H1 (cell line): ENCODE data around the gene ALDH3B1. TPM values are rescaled to one million over a fixed set of nuclear protein-coding genes. Genes with fewer than 3 reads are reported as not detected.

Source experiments
- ASH2L ChIP-seq: fragments of 200-600, 300-600 bp; sonication (generic); IDR thresholded peaks from one replicate; pipeline ENCODE4 v1.7.1; 2017; ENCODE audit warnings: low read length
- CBX5 ChIP-seq: fragments of 300-800, 300-1000 bp; sonication (generic); IDR thresholded peaks from 2 replicates; pipeline ENCODE4 v1.7.1; 2016; ENCODE audit warnings: antibody characterized with exemption, low read length, low read depth
- GABPA ChIP-seq: IDR thresholded peaks from 2 replicates; pipeline ENCODE4 v1.6.1; 2011; ENCODE audit warnings: mild to moderate bottlenecking, low read length, moderate library complexity, borderline replicate concordance; ENCODE audit not compliant: insufficient read depth
- KDM5A ChIP-seq: fragments of 200-600 bp; IDR thresholded peaks from 2 replicates; pipeline ENCODE4 v1.7.1; 2012; ENCODE audit warnings: mild to moderate bottlenecking, low read length, inconsistent platforms, mixed read lengths
- NRF1 ChIP-seq: IDR thresholded peaks from 2 replicates; pipeline ENCODE4 v1.6.1; 2011; ENCODE audit warnings: mild to moderate bottlenecking, low read depth, low read length, improper control_type of control experiment
- polyA plus RNA-seq, 7 experiments: library from polyadenylated mRNA; depleted of rRNA in 3 of 7; stranded (reverse) in 5 of 7; unstranded in 2 of 7; fragments of >200 nt in 5 of 7; fragments of 200-250 nt in 2 of 7; gene quantifications; 1 replicate in 5 of 7; 2 replicates in 1 of 7; 4 replicates in 1 of 7; pipeline versions ENCODE4 v1.2.1 to v1.2.3, GENCODE V29; 2011 to 2013; ENCODE audit warnings: missing spikeins in 2 of 7, mixed read lengths in 2 of 7
- total RNA-seq: library from RNA; stranded (reverse); fragmentation: NEBNext Ultra II Directional; extraction: Animal tissue kit (Norgen Biotek cat#: 25700); gene quantifications from 2 replicates; pipeline ENCODE4 v1.2.1, GENCODE V29; 2021
- TF ChIP-seq, protein P1 (sequence below): fragments of 300-600 bp; sonication (generic); IDR thresholded peaks from 2 replicates; pipeline ENCODE4 v1.7.1; 2012; ENCODE audit warnings: low read length, moderate library complexity, mild to moderate bottlenecking, inconsistent platforms; ENCODE audit not compliant: insufficient replicate concordance

Gene ALDH3B1
- total and polyA plus RNA-seq, 2 of the 8 experiments (the other 6 are each of a cell fraction or from before 2014, with no cell fraction given) = 0.32 to 0.47 TPM

DNA sequence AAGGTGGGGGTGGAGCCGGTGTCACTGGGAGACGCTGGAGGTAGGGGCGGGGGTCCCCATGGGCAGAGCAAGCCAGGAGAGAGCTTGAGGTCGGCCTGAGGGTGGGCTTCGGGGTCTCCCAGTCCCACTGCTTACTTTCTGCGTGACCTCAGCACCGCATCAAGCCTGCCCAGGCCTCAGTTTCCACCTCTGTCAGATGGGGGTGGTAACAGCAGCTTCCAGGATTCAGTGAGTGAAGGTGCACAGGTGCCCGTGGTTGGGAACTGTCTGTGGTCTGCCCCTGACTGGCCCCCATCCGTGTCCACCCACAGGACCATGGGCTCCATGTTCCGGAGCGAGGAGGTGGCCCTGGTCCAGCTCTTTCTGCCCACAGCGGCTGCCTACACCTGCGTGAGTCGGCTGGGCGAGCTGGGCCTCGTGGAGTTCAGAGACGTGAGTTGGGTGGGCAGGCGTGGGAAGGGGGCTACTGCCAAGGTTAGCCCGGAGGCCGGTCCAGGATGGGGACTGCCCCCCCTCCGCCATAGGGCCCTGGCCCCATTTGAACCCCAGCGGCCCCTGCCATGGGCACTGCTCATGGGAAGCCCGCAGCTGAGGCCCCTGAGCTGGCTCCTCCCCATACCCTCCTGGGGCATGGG is 30.9 kb downstream of the ALDH3B1 start (continued):
- TF ChIP-seq, protein P1, sequence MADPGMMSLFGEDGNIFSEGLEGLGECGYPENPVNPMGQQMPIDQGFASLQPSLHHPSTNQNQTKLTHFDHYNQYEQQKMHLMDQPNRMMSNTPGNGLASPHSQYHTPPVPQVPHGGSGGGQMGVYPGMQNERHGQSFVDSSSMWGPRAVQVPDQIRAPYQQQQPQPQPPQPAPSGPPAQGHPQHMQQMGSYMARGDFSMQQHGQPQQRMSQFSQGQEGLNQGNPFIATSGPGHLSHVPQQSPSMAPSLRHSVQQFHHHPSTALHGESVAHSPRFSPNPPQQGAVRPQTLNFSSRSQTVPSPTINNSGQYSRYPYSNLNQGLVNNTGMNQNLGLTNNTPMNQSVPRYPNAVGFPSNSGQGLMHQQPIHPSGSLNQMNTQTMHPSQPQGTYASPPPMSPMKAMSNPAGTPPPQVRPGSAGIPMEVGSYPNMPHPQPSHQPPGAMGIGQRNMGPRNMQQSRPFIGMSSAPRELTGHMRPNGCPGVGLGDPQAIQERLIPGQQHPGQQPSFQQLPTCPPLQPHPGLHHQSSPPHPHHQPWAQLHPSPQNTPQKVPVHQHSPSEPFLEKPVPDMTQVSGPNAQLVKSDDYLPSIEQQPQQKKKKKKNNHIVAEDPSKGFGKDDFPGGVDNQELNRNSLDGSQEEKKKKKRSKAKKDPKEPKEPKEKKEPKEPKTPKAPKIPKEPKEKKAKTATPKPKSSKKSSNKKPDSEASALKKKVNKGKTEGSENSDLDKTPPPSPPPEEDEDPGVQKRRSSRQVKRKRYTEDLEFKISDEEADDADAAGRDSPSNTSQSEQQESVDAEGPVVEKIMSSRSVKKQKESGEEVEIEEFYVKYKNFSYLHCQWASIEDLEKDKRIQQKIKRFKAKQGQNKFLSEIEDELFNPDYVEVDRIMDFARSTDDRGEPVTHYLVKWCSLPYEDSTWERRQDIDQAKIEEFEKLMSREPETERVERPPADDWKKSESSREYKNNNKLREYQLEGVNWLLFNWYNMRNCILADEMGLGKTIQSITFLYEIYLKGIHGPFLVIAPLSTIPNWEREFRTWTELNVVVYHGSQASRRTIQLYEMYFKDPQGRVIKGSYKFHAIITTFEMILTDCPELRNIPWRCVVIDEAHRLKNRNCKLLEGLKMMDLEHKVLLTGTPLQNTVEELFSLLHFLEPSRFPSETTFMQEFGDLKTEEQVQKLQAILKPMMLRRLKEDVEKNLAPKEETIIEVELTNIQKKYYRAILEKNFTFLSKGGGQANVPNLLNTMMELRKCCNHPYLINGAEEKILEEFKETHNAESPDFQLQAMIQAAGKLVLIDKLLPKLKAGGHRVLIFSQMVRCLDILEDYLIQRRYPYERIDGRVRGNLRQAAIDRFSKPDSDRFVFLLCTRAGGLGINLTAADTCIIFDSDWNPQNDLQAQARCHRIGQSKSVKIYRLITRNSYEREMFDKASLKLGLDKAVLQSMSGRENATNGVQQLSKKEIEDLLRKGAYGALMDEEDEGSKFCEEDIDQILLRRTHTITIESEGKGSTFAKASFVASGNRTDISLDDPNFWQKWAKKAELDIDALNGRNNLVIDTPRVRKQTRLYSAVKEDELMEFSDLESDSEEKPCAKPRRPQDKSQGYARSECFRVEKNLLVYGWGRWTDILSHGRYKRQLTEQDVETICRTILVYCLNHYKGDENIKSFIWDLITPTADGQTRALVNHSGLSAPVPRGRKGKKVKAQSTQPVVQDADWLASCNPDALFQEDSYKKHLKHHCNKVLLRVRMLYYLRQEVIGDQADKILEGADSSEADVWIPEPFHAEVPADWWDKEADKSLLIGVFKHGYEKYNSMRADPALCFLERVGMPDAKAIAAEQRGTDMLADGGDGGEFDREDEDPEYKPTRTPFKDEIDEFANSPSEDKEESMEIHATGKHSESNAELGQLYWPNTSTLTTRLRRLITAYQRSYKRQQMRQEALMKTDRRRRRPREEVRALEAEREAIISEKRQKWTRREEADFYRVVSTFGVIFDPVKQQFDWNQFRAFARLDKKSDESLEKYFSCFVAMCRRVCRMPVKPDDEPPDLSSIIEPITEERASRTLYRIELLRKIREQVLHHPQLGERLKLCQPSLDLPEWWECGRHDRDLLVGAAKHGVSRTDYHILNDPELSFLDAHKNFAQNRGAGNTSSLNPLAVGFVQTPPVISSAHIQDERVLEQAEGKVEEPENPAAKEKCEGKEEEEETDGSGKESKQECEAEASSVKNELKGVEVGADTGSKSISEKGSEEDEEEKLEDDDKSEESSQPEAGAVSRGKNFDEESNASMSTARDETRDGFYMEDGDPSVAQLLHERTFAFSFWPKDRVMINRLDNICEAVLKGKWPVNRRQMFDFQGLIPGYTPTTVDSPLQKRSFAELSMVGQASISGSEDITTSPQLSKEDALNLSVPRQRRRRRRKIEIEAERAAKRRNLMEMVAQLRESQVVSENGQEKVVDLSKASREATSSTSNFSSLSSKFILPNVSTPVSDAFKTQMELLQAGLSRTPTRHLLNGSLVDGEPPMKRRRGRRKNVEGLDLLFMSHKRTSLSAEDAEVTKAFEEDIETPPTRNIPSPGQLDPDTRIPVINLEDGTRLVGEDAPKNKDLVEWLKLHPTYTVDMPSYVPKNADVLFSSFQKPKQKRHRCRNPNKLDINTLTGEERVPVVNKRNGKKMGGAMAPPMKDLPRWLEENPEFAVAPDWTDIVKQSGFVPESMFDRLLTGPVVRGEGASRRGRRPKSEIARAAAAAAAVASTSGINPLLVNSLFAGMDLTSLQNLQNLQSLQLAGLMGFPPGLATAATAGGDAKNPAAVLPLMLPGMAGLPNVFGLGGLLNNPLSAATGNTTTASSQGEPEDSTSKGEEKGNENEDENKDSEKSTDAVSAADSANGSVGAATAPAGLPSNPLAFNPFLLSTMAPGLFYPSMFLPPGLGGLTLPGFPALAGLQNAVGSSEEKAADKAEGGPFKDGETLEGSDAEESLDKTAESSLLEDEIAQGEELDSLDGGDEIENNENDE = no peak
- no peak for TF ChIP-seq CBX5
- no peak for TF ChIP-seq KDM5A
- no peak for TF ChIP-seq NRF1
- TF ChIP-seq GABPA = no peak
- TF ChIP-seq ASH2L = no peak
- TF ChIP-seq, all 59 proteins: peak for 0
